SK-N-SH treated with all-trans-retinoic acid at 6 μM for 48 hours (cell line): Measurements from ENCODE around the gene OR2G3.

Experiments used
- ATAC-seq: fragments of 200-7000 bp; cut with Tn5 transposase; 3 replicates; pipeline ENCODE4 v1.9.1; 2020; ENCODE audit warnings: mild to moderate bottlenecking, moderate library complexity
- BACH2 ChIP-seq: fragments of 250-450 bp; sonication (Bioruptor Pico); IDR thresholded peaks from 2 replicates; pipeline ENCODE4 v1.9.0; 2021; ENCODE audit warnings: mild to moderate bottlenecking, borderline replicate concordance
- CSDC2 ChIP-seq: fragments of 250-450 bp; sonication (Bioruptor Pico); IDR thresholded peaks from 2 replicates; pipeline ENCODE4 v1.5.0; 2020; ENCODE audit warnings: mild to moderate bottlenecking, moderate library complexity
- GLIS3 ChIP-seq: fragments of 250-450 bp; sonication (Bioruptor Pico); IDR thresholded peaks from 2 replicates; pipeline ENCODE4 v1.5.0; 2020; ENCODE audit warnings: mild to moderate bottlenecking, moderate library complexity
- ISL1 ChIP-seq: fragments of 250-450 bp; sonication (Bioruptor Pico); IDR thresholded peaks from 2 replicates; pipeline ENCODE4 v2.1.2; 2022; ENCODE audit warnings: mild to moderate bottlenecking, moderate library complexity
- PPARA ChIP-seq: fragments of 250-450 bp; sonication (Bioruptor Pico); IDR thresholded peaks from 2 replicates; pipeline ENCODE4 v1.5.0; 2020; ENCODE audit warnings: mild to moderate bottlenecking, borderline replicate concordance
- RARB ChIP-seq: fragments of 250-450 bp; sonication (Bioruptor Pico); IDR thresholded peaks from 2 replicates; pipeline ENCODE4 v1.8.0; 2021; ENCODE audit warnings: mild to moderate bottlenecking, moderate library complexity
- SNAI2 ChIP-seq: fragments of 250-450 bp; sonication (Bioruptor Pico); IDR thresholded peaks from 2 replicates; pipeline ENCODE4 v1.5.0; 2020; ENCODE audit warnings: mild to moderate bottlenecking, moderate library complexity
- TCF4 ChIP-seq: fragments of 250-450 bp; sonication (Bioruptor Pico); IDR thresholded peaks from 2 replicates; pipeline ENCODE4 v1.8.0; 2021; ENCODE audit warnings: mild to moderate bottlenecking, moderate library complexity, borderline replicate concordance
- TOX ChIP-seq: fragments of 250-450 bp; sonication (Bioruptor Pico); IDR thresholded peaks from 2 replicates; pipeline ENCODE4 v1.8.0; 2021; ENCODE audit warnings: mild to moderate bottlenecking, moderate library complexity, borderline replicate concordance
- ZC3H10 ChIP-seq: fragments of 250-450 bp; sonication (Bioruptor Pico); IDR thresholded peaks from 2 replicates; pipeline ENCODE4 v1.5.1; 2021; ENCODE audit warnings: mild to moderate bottlenecking, moderate library complexity
- ZFP30 ChIP-seq: fragments of 450-650 bp; formaldehyde crosslinking; IDR thresholded peaks from 2 replicates; pipeline ENCODE4 v1.5.0; 2022; ENCODE audit warnings: mild to moderate bottlenecking, moderate library complexity
- ZNF565 ChIP-seq: fragments of 450-650 bp; formaldehyde crosslinking; conservative IDR thresholded peaks from 2 replicates; pipeline ENCODE4 v1.5.0; 2020; ENCODE audit warnings: low read depth, mild to moderate bottlenecking, moderate library complexity
- ZNF70 ChIP-seq: fragments of 450-650 bp; formaldehyde crosslinking; IDR thresholded peaks from 2 replicates; pipeline ENCODE4 v1.5.0; 2020; ENCODE audit warnings: mild to moderate bottlenecking, moderate library complexity
- TF ChIP-seq, protein P1 (sequence below): fragments of 250-450 bp; sonication (Bioruptor Pico); IDR thresholded peaks from 2 replicates; pipeline ENCODE4 v1.8.0; 2020; ENCODE audit warnings: mild to moderate bottlenecking, moderate library complexity, borderline replicate concordance
- TF ChIP-seq, protein P2 (sequence below): fragments of 250-450 bp; sonication (Bioruptor Pico); IDR thresholded peaks from 2 replicates; pipeline ENCODE4 v1.5.0; 2020; ENCODE audit warnings: mild to moderate bottlenecking, moderate library complexity
- TF ChIP-seq, protein P3 (sequence below): fragments of 250-450 bp; sonication (Bioruptor Pico); IDR thresholded peaks from 2 replicates; pipeline ENCODE4 v1.5.1; 2021; ENCODE audit warnings: mild to moderate bottlenecking, moderate library complexity
- TF ChIP-seq, protein P4 (sequence below): fragments of 250-450 bp; sonication (Bioruptor Pico); IDR thresholded peaks from 2 replicates; pipeline ENCODE4 v1.5.1; 2020; ENCODE audit warnings: low read depth, mild to moderate bottlenecking, moderate library complexity
- TF ChIP-seq, protein P5 (sequence below): fragments of 250-450 bp; sonication (Bioruptor Pico); IDR thresholded peaks from 2 replicates; pipeline ENCODE4 v1.8.0; 2021; ENCODE audit warnings: low read depth, mild to moderate bottlenecking, moderate library complexity, borderline replicate concordance

Gene OR2G3

DNA sequence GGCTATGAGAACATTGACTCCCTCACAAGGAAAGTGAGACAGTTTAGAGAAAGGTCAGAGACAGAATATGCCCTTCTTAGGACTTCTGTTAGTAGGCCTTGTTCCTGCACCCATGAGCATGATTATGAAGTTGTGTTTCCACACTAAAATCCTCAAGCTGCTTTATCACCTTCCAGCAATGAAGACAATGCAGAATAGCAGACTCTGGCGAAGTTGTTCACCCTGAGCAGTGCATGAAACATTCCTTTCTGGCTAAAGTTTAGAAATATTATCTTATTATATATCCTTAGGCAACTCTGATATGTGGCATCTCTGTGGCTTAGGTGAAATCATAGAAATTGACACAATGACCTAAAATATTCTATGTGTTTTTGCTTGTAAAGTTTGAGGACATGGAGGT, 31.1 kb upstream of the OR2G3 start:
- TF ChIP-seq, protein P1, sequence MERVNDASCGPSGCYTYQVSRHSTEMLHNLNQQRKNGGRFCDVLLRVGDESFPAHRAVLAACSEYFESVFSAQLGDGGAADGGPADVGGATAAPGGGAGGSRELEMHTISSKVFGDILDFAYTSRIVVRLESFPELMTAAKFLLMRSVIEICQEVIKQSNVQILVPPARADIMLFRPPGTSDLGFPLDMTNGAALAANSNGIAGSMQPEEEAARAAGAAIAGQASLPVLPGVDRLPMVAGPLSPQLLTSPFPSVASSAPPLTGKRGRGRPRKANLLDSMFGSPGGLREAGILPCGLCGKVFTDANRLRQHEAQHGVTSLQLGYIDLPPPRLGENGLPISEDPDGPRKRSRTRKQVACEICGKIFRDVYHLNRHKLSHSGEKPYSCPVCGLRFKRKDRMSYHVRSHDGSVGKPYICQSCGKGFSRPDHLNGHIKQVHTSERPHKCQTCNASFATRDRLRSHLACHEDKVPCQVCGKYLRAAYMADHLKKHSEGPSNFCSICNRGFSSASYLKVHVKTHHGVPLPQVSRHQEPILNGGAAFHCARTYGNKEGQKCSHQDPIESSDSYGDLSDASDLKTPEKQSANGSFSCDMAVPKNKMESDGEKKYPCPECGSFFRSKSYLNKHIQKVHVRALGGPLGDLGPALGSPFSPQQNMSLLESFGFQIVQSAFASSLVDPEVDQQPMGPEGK (CRISPR knock-in tag), result no peak
- TF ChIP-seq BACH2 (no peak), ZNF70 (CRISPR knock-in tag) (no peak), ZFP30 (no peak)
- TF ChIP-seq, protein P2, sequence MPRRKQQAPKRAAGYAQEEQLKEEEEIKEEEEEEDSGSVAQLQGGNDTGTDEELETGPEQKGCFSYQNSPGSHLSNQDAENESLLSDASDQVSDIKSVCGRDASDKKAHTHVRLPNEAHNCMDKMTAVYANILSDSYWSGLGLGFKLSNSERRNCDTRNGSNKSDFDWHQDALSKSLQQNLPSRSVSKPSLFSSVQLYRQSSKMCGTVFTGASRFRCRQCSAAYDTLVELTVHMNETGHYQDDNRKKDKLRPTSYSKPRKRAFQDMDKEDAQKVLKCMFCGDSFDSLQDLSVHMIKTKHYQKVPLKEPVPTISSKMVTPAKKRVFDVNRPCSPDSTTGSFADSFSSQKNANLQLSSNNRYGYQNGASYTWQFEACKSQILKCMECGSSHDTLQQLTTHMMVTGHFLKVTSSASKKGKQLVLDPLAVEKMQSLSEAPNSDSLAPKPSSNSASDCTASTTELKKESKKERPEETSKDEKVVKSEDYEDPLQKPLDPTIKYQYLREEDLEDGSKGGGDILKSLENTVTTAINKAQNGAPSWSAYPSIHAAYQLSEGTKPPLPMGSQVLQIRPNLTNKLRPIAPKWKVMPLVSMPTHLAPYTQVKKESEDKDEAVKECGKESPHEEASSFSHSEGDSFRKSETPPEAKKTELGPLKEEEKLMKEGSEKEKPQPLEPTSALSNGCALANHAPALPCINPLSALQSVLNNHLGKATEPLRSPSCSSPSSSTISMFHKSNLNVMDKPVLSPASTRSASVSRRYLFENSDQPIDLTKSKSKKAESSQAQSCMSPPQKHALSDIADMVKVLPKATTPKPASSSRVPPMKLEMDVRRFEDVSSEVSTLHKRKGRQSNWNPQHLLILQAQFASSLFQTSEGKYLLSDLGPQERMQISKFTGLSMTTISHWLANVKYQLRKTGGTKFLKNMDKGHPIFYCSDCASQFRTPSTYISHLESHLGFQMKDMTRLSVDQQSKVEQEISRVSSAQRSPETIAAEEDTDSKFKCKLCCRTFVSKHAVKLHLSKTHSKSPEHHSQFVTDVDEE, result no peak
- TF ChIP-seq, all 23 proteins: peak for 0
- no peak for ATAC-seq

DNA sequence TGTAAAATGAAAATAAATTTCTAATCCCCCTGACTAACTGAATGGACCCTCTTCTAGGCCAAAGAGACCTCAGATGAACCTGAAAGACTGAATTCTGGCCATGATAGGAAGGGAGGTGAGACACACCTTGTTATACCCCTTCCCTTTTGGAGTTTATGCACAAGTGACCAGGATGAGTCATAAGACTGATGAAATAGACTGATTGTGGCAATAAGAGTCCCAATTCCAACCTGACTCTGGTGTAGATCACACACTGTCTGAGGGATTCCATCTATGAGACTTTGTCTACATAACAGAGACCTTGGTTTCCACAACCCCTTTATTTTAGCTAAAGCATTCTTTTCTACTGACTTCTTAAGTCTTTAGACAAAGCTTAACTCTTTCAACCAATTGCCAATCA, 30.7 kb upstream of the OR2G3 start:
- ATAC-seq, result no peak
- TF ChIP-seq ZC3H10 (CRISPR knock-in tag) (no peak), BACH2 (no peak), CSDC2 (CRISPR knock-in tag) (no peak), RARB (CRISPR knock-in tag) (no peak), TCF4 (CRISPR knock-in tag) (no peak), ISL1 (CRISPR knock-in tag) (no peak), GLIS3 (CRISPR knock-in tag) (no peak), TOX (CRISPR knock-in tag) (no peak), ZNF70 (CRISPR knock-in tag) (no peak), SNAI2 (no peak), PPARA (CRISPR knock-in tag) (no peak), ZNF565 (CRISPR knock-in tag) (no peak)
- TF ChIP-seq, protein P2, result no peak
- TF ChIP-seq, protein P3, sequence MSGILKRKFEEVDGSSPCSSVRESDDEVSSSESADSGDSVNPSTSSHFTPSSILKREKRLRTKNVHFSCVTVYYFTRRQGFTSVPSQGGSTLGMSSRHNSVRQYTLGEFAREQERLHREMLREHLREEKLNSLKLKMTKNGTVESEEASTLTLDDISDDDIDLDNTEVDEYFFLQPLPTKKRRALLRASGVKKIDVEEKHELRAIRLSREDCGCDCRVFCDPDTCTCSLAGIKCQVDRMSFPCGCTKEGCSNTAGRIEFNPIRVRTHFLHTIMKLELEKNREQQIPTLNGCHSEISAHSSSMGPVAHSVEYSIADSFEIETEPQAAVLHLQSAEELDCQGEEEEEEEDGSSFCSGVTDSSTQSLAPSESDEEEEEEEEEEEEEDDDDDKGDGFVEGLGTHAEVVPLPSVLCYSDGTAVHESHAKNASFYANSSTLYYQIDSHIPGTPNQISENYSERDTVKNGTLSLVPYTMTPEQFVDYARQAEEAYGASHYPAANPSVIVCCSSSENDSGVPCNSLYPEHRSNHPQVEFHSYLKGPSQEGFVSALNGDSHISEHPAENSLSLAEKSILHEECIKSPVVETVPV (CRISPR knock-in tag), result no peak
- TF ChIP-seq, protein P4, sequence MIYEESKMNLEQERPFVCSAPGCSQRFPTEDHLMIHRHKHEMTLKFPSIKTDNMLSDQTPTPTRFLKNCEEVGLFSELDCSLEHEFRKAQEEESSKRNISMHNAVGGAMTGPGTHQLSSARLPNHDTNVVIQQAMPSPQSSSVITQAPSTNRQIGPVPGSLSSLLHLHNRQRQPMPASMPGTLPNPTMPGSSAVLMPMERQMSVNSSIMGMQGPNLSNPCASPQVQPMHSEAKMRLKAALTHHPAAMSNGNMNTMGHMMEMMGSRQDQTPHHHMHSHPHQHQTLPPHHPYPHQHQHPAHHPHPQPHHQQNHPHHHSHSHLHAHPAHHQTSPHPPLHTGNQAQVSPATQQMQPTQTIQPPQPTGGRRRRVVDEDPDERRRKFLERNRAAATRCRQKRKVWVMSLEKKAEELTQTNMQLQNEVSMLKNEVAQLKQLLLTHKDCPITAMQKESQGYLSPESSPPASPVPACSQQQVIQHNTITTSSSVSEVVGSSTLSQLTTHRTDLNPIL, result no peak
- TF ChIP-seq, protein P1 (CRISPR knock-in tag), result no peak
- TF ChIP-seq, protein P5, sequence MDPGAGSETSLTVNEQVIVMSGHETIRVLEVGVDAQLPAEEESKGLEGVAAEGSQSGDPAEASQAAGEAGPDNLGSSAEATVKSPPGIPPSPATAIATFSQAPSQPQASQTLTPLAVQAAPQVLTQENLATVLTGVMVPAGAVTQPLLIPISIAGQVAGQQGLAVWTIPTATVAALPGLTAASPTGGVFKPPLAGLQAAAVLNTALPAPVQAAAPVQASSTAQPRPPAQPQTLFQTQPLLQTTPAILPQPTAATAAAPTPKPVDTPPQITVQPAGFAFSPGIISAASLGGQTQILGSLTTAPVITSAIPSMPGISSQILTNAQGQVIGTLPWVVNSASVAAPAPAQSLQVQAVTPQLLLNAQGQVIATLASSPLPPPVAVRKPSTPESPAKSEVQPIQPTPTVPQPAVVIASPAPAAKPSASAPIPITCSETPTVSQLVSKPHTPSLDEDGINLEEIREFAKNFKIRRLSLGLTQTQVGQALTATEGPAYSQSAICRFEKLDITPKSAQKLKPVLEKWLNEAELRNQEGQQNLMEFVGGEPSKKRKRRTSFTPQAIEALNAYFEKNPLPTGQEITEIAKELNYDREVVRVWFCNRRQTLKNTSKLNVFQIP (CRISPR knock-in tag), result no peak
- TF ChIP-seq, all 23 proteins: peak for 0
